Measurements from ENCODE around the gene SPIRE2. TPM values are rescaled to one million over a fixed set of nuclear protein-coding genes. Genes with fewer than 3 reads are reported as not detected.
"Not testable (repeated sequence)": the region's sequence is repeated elsewhere in the genome, so short reads cannot be mapped to it uniquely, and the experiment has no call there.

Gene SPIRE2
- 1.2 TPM for total RNA-seq
- long read RNA-seq = 0 reads

GRCh38 chr16:89828199-89828869, at the start of gene SPIRE2:
Gene SPIRE2 (plus strand): TSS chr16:89828475. CDS start chr16:89828551, 76 bp downstream.
- no peaks in the 10 kb centered on the region for H3K9me3 ChIP-seq (replicated peaks)
- H3K27me3 ChIP-seq (ENCODE audit: low read depth) = no peaks in the 10 kb centered on the region
- H3K4me1 ChIP-seq = peaks cover 20% of the 10 kb centered on the region
- peak within 1 kb of the TSS; percentile 74 for H3K4me3 ChIP-seq
- no peak for TF ChIP-seq CTCF (IDR thresholded peaks at IDR 0.05; ENCODE audit: borderline replicate concordance)
- H3K27ac ChIP-seq (replicated peaks) = peak within 1 kb of the TSS; percentile 91
- H3K36me3 ChIP-seq = no peaks in the 10 kb centered on the region
- intact Hi-C loops (cut with micrococcal nuclease) = no loop called here
- peak; percentile 78 for DNase-seq

- Histone ChIP-seq H3K27me3 (ENCODE audit: low read depth) (no peaks in the 10 kb centered on the region), H3K36me3 (no peaks in the 10 kb centered on the region), H3K4me1 (no peaks in the 10 kb centered on the region), H3K4me3 (no peak overlapping the region), H3K9me3 (replicated peaks) (no peaks in the 10 kb centered on the region), H3K27ac (replicated peaks) (no peak overlapping the region)
- no peak for TF ChIP-seq CTCF (IDR thresholded peaks at IDR 0.05; ENCODE audit: borderline replicate concordance)
- no peak for DNase-seq
- intact Hi-C loops (cut with micrococcal nuclease) = no loop called here
Observed at GRCh38 chr16:89779231-89779908, 48.9 kb upstream of the SPIRE2 start.

GRCh38 chr16:89779909-89780305, 48.4 kb upstream of the SPIRE2 start:
- no peaks in the 10 kb centered on the region for H3K9me3 ChIP-seq (replicated peaks)
- no peak overlapping the region for H3K27ac ChIP-seq (replicated peaks)
- H3K36me3 ChIP-seq = no peaks in the 10 kb centered on the region
- no peaks in the 10 kb centered on the region for H3K4me1 ChIP-seq
- no peak for DNase-seq
- intact Hi-C loops (cut with micrococcal nuclease) = no loop called here
- no peak for TF ChIP-seq CTCF (IDR thresholded peaks at IDR 0.05; ENCODE audit: borderline replicate concordance)
- no peak overlapping the region for H3K4me3 ChIP-seq
- no peaks in the 10 kb centered on the region for H3K27me3 ChIP-seq (ENCODE audit: low read depth)

DNA sequence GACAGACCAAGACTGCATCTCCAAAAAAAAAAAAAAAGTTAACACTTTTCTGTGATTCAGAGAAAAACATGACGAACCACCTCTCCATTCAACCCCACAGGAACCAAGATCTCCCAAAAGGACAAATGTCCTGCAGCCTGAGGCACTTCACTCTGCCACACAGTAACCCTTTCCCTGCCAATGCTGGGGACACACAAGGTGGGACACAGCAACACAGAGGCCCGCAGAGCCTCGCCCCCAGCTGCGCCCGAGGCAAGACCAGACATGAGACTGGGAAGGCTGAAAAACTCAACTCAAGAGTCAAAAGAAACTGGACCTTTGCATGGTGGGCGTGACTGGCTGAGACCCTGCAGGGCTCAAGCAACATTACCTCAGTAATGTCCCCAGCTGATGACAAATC, 45.8 kb upstream of the SPIRE2 start:
- Histone ChIP-seq H3K4me1 (no peaks in the 10 kb centered on the region), H3K27ac (replicated peaks) (no peak overlapping the region), H3K27me3 (ENCODE audit: low read depth) (no peaks in the 10 kb centered on the region), H3K4me3 (no peak overlapping the region), H3K36me3 (no peaks in the 10 kb centered on the region), H3K9me3 (replicated peaks) (no peaks in the 10 kb centered on the region)
- intact Hi-C loops (cut with micrococcal nuclease) = no loop called here
- DNase-seq = no peak
- no peak for TF ChIP-seq CTCF (IDR thresholded peaks at IDR 0.05; ENCODE audit: borderline replicate concordance)

DNA sequence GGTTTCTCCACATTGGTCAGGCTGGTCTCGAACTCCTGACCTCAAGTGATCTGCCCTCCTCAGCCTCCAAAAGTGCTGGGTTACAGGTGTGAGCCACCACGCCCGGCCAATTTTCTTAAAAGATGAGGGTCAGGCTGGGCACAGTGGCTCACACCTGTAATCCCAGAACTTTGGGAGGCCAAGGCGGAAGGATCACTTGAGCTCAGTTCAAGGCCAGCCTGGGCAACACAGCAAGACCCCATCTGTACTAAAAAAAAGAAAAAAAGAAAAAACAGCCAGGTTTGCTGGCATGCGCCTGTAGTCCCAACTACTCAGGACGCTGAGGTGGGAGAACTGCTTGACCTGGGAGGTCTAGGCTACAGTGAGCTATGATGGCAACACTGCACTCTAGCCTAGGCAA, 44.3 kb upstream of the SPIRE2 start:
- H3K4me3 ChIP-seq; H3K27me3 ChIP-seq (ENCODE audit: low read depth); intact Hi-C loops (cut with micrococcal nuclease); H3K27ac ChIP-seq (replicated peaks); H3K36me3 ChIP-seq; DNase-seq; H3K4me1 ChIP-seq; H3K9me3 ChIP-seq (replicated peaks): not testable (repeated sequence)

- no peak for TF ChIP-seq CTCF (IDR thresholded peaks at IDR 0.05; ENCODE audit: borderline replicate concordance)
- no peaks in the 10 kb centered on the region for H3K9me3 ChIP-seq (replicated peaks)
- intact Hi-C loops (cut with micrococcal nuclease) = no loop called here
Observed at GRCh38 chr16:89784406-89784805, 43.9 kb upstream of the SPIRE2 start.

More at GRCh38 chr16:89784406-89784805, 43.9 kb upstream of the SPIRE2 start:
- Histone ChIP-seq H3K4me3 (no peak overlapping the region), H3K4me1 (no peaks in the 10 kb centered on the region), H3K27me3 (ENCODE audit: low read depth) (no peaks in the 10 kb centered on the region), H3K36me3 (no peaks in the 10 kb centered on the region), H3K27ac (replicated peaks) (no peak overlapping the region)
- no peak for DNase-seq
